Stimulated activated CD4-positive, alpha-beta T cell treated with anti-CD3 and anti-CD28 coated beads, TNF-alpha, amount 100 ng/mL, for 4 hours (primary cell): ENCODE data around the gene STAC.
"Not testable (repeated sequence)": the region's sequence is repeated elsewhere in the genome, so short reads cannot be mapped to it uniquely, and the experiment has no call there.

ENCODE experiments used
- DNase-seq, 3 experiments: peaks; one replicate each; pipeline ENCODE4 v3.0.0-alpha.2; 2020; ENCODE audit warnings: low read depth in 3 of 3

STAC gene

DNA sequence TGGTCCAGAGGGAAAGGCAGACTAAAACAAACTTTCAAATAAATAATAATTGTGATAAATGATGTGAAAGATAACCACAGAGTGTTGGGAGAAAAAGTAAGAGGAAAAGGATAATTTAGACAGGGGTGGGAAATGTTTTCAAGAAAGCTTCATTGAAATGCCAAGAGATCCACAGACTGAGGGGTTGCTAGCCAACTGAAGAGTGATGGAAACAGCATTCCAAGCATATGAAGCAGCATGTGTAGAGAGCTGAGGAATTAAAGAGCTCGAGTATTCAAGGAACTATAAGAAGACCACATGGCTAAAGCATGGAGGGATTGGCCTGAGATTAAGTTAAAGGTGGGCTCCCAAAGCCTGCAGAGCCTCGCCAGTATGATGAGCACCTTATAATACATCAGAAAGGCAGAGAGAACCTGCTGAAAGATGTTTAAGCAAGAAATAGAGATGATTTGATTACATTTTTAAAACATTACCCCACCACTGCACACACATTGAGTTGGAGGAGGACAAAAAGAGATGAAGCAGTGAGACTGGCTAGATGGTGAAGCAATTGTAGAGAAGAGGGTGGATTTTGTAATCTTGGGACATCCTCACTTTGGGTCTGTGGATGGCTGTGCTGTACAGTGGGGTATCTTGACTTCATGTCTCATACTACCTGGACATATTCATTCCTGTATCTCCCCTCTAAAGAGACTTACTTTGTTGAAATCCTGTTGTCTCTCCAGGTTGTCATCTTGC, 100.8 kb downstream of the STAC start:
- DNase-seq: no peak

DNA sequence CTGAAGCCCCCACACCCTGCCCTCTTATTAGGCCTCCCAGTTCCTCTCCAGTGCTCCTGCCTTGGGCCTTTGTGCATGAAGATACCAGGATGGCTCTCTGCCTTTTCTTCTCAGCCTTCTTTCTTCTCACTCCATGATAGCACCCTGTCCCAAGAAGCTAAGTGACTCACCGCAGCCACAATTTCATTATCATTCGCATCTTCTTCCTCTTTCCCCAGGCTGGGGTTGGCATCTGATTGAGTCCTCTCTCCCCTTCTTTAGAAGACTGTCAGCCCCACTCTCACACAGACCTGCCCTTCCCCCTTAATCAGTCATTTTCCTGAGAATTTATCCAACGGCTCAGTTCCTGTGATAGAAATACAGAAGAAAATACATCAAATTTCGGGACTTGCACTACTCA, 102.0 kb downstream of the STAC start:
- no peak for DNase-seq

- DNase-seq: no peak
Observed at GRCh38 chr3:36482880-36483279, 102.6 kb downstream of the STAC start.

DNA sequence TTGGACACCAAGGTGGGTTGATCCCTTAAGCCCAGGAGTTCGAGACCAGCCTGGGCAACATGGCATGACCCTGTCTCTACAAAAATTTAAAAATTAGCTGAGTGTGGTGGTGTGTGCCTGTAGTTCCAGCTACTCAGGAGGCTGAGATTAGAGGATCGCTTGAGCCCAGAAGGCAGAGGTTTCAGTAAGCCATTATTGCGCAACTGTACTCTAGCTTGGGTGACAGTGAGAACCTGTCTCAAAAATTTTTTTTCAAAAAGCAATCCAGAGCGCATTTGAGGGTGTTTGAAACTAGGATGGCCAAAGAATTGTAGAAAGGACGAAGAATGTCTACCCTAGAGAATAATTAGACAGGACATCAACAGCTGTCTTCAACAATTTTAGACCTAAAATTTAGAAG, 103.4 kb downstream of the STAC start:
- no peak for DNase-seq

DNA sequence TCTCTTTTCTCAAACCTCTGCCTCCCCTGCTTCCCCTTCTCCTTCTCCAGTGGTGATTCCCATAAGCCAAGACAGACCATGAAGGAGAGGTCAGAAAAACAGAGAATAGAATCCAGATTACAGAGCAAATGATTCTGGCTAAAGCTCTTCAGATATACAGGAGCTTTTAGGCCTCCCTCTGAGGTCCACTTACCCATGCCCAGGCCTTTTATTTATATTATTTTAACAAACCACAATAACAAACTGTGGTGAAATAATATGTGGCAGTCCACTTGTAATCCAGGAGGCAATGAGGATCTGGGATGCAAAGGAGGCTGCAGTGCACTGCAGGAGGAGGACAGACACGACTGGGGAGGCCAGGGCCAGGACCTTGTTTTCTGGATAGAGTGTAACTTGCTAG, 104.1 kb downstream of the STAC start:
- no peak for DNase-seq

DNA sequence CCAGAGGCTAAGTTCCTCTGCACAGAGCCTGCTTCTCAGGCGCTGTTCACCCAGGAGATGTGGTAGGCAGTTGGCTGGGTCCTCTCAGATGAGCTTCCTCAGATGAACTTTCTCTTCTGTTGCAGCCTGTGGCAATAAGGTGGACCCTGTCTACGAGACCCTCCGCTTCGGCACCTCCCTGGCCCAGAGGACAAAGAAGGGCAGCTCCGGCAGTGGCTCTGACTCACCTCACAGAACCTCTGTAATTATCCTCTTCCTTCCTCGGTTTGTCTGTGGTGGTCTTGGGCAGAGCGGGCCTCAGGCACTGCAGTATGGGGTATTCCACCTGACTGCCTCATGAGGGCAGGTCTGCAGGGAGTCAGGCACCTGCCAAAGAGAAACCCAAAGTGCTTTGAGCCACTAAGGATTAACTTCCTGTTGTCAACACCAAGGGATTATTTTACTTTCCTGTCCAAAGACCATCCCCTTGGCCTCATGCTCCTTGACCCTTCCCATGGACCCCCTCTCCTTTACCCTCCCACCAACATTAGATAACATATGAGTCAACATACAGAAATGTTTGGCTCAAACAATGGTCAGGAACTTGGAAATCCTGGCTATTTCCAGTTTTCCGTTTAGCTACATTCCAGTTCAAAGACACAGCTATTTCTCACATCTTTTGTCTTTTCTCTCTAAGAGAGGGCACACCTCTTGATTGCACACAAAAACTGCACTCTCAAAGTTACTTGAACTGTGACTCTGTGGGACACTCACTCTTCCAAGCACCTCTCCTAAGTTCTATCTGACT, 105.9 kb downstream of the STAC start:
- DNase-seq: no peak

- no peak for DNase-seq
Observed at GRCh38 chr3:36487616-36488015, 107.3 kb downstream of the STAC start.

DNA sequence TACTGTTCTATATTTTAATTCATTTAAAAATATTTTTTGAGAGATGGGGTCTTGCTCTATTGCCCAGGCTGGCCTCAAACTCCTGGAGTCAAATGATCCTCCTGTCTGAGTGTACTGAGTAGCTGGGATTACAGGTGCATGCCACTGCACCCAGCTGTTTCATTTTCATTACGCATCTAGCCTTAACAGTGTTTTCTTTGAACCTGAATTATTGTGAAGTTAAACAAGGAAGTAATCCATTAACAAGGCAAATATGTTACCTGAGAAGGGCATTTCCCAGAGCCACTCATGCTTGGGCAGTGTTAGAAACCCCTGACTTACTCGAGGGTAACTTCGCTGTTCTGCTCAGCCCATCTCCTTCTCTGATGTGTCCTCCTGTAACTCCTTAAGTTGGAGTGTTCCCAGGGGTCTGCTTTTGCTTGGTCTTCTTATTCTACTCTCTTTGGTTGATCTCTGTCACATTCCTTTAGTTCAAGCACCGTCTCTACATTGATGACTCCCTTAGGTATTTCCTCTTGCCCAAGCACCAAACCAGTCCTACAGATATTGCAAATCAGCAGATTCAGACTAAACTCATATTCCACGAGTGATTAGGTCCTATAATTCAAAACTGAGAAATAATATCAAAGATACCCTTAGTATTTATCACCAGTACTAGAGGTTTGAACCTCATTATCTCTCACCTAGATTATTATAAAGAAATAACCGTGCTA, 107.9 kb downstream of the STAC start:
- no peak for DNase-seq

GRCh38 chr3:36489101-36489500, 108.8 kb downstream of the STAC start:
- no peak for DNase-seq

- DNase-seq: no peak
Observed at GRCh38 chr3:36489679-36490425, 109.5 kb downstream of the STAC start.

DNA sequence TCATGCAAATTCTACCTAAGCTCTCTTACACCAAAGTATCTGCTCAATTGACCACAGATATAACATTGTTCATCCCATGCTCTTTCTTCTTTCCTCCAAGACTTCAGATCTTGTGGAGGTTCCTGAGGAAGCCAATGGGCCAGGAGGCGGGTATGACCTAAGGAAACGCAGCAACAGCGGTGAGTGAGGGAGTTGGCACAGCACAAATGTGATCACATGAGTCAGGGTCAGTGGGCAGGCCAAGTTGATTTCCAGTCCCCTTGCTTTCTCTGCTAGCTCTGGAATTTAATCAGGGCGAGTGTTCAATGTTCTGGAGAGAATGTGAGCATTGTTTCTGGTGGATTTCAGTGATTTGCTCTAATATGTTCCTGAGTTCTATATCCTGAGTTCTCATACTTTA, 112.7 kb downstream of the STAC start:
- DNase-seq: no peak

- DNase-seq: no peak
Observed at GRCh38 chr3:36494461-36495109, 114.3 kb downstream of the STAC start.

- no peak for DNase-seq
Observed at GRCh38 chr3:36496684-36497633, 116.7 kb downstream of the STAC start.

DNA sequence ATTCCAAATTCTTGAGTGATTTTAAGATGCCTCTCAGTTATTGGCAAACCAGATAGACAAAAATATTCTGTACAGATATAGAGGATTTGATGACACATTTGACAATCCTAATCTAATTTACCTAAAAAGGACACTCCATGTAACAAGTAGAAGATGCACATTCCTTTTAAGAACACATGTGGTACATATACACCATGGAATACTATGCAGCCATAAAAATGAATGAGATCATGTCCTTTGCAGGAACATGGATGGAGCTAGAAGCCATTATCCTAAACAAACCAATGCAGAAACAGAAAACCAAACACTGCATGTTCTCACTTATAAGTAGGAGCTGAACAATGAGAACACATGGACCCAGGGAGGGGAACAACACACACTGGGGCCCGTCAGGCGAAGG, 119.7 kb downstream of the STAC start:
- DNase-seq: not testable (repeated sequence)

DNA sequence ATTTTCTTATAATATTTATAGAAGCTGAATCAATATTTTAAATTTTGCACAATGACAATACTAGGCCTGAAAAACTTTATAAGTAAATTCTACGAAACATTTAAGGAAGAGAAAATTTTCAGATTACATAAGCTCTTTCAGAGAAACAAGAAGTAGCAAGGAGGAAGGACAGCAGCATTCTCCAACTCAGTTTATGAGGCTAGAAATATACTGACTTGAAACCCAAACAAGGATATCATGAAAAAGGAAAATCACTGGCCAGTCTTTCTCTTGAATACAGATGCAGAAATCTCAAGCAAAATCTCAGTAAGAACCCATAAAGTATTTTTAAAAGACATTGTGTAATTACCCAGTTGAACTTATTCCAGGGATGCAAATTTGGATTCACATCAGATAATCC, 121.3 kb downstream of the STAC start:
- DNase-seq: no peak

DNA sequence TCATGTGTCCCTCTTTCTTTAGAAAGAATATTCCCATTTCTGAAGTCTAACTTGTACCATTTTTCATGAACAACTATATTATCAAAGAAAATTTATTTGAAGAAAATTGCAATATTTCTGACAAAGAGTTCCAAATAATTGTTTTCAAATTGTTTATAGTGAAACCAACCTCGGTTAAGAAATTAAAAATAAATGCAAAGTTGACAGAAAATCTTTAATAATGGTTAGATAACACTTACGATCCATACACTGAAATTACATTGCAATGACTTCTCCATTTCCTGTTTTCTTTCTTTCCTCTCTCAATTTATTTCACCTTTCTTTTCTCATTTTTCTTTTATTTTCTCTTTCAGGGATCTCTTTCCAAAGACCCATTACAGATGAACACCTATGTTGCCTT, 125.1 kb downstream of the STAC start:
- DNase-seq: no peak

- no peak for DNase-seq
Observed at GRCh38 chr3:36511791-36512486, 131.6 kb downstream of the STAC start.

DNA sequence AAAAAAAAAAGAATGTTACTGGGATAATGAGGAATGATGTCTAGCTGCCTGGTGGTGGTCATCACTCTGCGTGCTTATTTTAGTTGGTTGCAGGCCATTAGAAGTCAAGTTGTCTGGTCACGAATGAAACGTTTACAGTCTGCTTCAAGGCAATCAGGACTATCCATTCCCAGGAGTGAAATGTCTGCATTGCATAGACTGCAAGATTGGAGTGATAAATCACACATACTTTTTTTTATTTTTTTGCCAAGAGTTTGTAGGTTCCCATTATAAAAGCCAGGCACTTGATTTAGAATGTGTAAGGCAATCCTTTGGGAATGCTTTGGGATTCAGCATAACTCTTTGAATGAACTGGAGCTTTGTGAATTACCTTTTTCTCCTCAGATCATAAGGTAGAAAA, 132.3 kb downstream of the STAC start:
- no peak for DNase-seq

DNA sequence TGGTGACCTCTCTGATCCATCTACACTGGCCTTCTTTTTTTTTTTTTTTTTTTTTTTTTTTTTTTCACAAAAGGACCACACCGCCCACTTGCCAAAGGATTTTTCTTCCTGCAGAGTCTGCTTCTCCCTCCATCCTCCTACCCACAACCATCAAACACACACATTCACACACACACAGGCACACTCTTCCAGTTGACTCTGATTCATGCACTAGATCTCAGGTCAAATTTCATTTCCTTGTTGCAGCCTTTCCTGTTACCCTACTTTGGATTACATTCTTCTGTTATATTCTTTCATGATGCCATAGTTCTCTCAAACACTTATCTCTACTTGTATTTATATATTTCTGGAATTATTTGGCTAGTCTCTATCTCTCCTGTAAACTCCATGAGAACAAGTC, 133.9 kb downstream of the STAC start:
- DNase-seq: no peak

- no peak for DNase-seq
Observed at GRCh38 chr3:36519682-36520081, 139.4 kb downstream of the STAC start.
